B cell (primary cell): ENCODE measurements around the gene KMO.

Source experiments
- EZH2 ChIP-seq: IDR thresholded peaks from 2 replicates; pipeline ENCODE4 v1.6.1; 2012; ENCODE audit warnings: borderline replicate concordance, low read depth, mild to moderate bottlenecking, moderate library complexity, low read length; ENCODE audit not compliant: insufficient read depth, poor library complexity, severe bottlenecking
- TF ChIP-seq, protein P1 (sequence below): fragments of 200-600 bp; IDR thresholded peaks from one replicate; pipeline ENCODE4 v1.8.0; 2022; ENCODE audit warnings: antibody characterized with exemption, mild to moderate bottlenecking

DNA sequence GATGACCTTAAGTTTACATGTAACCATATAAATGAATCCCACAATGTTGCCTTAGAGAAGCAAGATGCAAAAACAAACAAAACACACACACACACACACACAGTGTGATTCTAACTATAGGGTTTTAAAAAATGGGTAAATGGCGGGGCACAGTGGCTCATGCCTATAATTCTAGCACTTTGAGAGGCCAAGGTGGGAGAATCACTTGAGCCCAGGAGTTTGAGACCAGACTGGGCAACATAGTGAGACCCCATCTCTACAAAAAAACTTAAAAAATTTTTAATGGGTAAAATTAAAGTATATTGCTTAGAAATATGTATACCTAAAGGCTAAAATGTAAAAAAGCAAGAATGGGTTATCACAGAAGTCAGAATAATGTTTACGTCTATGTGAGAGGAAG lies 15.8 kb downstream of the KMO start:
- TF ChIP-seq, protein P1, sequence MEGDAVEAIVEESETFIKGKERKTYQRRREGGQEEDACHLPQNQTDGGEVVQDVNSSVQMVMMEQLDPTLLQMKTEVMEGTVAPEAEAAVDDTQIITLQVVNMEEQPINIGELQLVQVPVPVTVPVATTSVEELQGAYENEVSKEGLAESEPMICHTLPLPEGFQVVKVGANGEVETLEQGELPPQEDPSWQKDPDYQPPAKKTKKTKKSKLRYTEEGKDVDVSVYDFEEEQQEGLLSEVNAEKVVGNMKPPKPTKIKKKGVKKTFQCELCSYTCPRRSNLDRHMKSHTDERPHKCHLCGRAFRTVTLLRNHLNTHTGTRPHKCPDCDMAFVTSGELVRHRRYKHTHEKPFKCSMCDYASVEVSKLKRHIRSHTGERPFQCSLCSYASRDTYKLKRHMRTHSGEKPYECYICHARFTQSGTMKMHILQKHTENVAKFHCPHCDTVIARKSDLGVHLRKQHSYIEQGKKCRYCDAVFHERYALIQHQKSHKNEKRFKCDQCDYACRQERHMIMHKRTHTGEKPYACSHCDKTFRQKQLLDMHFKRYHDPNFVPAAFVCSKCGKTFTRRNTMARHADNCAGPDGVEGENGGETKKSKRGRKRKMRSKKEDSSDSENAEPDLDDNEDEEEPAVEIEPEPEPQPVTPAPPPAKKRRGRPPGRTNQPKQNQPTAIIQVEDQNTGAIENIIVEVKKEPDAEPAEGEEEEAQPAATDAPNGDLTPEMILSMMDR: no peak
- TF ChIP-seq EZH2: no peak
